ENCODE results near the gene EFNA2.

Gene EFNA2

DNA sequence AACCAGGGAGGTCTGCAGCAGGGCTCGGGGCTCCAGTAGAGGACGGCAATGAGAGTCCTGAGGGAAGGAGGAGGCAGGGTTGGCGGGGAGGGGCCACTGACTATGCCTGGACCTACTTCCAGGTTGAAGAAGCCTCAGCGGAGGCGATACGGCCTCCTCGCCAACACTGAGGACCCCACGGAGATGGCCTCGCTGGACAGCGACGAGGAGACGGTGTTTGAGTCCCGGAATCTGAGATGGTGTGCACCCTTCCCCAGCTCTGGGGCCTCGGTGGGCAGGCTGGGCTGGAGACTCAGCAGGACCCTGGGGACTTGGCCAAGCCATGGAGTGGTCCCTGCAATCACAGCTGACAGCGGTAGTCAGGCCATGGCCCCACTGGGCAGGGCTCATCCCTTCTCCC lies 8.6 kb upstream of the EFNA2 start:
- no peak for DNase-seq (ENCODE audit: low read depth)
- no peak overlapping the region for H3K4me3 ChIP-seq (ENCODE audit: control insufficient read depth, low read depth, low read length)
- TF ChIP-seq, protein P1, sequence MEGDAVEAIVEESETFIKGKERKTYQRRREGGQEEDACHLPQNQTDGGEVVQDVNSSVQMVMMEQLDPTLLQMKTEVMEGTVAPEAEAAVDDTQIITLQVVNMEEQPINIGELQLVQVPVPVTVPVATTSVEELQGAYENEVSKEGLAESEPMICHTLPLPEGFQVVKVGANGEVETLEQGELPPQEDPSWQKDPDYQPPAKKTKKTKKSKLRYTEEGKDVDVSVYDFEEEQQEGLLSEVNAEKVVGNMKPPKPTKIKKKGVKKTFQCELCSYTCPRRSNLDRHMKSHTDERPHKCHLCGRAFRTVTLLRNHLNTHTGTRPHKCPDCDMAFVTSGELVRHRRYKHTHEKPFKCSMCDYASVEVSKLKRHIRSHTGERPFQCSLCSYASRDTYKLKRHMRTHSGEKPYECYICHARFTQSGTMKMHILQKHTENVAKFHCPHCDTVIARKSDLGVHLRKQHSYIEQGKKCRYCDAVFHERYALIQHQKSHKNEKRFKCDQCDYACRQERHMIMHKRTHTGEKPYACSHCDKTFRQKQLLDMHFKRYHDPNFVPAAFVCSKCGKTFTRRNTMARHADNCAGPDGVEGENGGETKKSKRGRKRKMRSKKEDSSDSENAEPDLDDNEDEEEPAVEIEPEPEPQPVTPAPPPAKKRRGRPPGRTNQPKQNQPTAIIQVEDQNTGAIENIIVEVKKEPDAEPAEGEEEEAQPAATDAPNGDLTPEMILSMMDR (IDR thresholded peaks at IDR 0.05; ENCODE audit: control insufficient read depth, insufficient read depth, low read depth, low read length, missing control alignments): no peak

GRCh38 chr19:1278074-1278473 lies 7.6 kb upstream of the EFNA2 start:
- no peak overlapping the region for H3K4me3 ChIP-seq (ENCODE audit: control insufficient read depth, low read depth, low read length)
- TF ChIP-seq, protein P1 (IDR thresholded peaks at IDR 0.05; ENCODE audit: control insufficient read depth, insufficient read depth, low read depth, low read length, missing control alignments): no peak
- DNase-seq (ENCODE audit: low read depth): no peak

GRCh38 chr19:1278713-1279660 lies 6.7 kb upstream of the EFNA2 start:
- H3K4me3 ChIP-seq (ENCODE audit: control insufficient read depth, low read depth, low read length): no peak overlapping the region
- DNase-seq (ENCODE audit: low read depth): no peak
- TF ChIP-seq, protein P1 (IDR thresholded peaks at IDR 0.05; ENCODE audit: control insufficient read depth, insufficient read depth, low read depth, low read length, missing control alignments): peak; percentile 1

DNA sequence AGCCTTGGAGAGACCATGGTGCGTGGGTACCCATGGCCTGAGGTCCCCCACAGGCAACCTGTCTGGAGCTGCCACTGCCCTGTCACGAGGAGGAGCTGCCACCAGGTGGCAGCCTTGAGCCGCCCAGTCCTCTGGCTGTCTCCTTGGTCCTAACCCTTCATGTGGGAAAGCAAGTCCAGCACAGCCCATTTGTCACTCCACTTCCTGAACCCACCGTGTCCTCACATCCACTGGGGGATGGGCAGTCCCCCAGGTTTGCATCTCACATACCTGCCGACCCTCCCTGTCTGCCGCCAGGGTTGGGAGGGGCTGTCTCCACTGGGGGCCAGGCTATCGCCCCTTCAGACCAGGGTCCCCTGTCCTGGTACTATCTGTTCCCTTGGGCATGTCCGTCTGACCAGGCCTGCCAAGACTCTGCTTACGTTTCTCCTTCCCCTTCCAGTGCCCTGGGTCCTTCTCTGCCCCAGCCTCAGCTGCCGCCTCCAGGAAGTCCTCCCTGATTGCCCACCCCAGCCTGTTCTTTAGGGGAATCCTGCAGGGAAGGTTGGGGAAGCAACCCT lies 5.8 kb upstream of the EFNA2 start:
- TF ChIP-seq, protein P1 (IDR thresholded peaks at IDR 0.05; ENCODE audit: control insufficient read depth, insufficient read depth, low read depth, low read length, missing control alignments): peak; percentile 96
- no peak for DNase-seq (ENCODE audit: low read depth)
- H3K4me3 ChIP-seq (ENCODE audit: control insufficient read depth, low read depth, low read length): no peak overlapping the region

DNA sequence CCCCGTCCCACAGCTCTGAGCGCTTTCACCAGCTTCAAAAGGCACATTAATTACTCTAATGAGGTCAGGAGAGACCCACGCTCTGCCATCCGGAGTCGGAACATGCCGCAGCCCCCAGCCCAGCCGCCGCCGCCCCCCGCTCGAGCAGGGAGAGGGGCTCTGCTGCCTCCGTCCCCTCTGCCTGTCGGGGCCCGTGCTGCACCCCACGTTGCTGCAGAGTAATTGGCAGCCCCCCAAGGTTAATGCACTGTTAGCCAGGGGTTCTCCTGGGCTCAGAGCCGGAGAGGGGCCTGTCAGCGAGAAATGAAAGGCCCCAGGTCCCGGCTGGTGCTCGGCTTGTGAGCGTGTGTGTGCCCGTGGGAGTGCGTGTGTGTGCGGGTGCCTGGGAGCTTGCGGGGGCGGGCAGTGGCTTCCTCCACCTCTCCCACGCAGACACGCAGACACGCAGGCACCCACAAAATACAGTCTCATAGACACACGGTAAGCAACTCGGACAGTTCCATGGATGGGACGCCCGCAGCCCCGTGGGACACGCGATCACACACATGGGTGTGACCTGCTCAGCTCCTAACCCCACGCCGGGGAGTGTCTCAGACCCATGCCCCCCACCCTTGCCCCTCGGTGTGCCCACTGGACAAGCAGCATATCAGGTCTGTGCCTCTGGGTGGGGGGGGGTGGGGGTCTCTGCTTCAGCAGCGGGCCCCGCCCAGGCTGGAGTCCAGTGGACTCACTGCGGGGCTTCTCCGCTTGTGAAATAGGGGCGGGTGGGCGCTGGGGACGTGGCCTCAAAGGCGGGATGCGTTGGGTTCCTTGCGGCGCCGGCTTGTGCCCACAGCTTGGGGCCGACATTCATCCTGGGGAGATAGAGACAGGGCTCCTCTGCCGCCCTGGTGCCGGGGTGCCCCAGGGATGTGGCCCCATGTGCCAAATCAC lies 4.8 kb upstream of the EFNA2 start:
- no peak for DNase-seq (ENCODE audit: low read depth)
- TF ChIP-seq, protein P1 (IDR thresholded peaks at IDR 0.05; ENCODE audit: control insufficient read depth, insufficient read depth, low read depth, low read length, missing control alignments): no peak
- no peak overlapping the region for H3K4me3 ChIP-seq (ENCODE audit: control insufficient read depth, low read depth, low read length)

GRCh38 chr19:1281569-1282287 lies 3.9 kb upstream of the EFNA2 start:
- H3K4me3 ChIP-seq (ENCODE audit: control insufficient read depth, low read depth, low read length): no peak overlapping the region
- TF ChIP-seq, protein P1 (IDR thresholded peaks at IDR 0.05; ENCODE audit: control insufficient read depth, insufficient read depth, low read depth, low read length, missing control alignments): no peak
- DNase-seq (ENCODE audit: low read depth): no peak

Measured in AG09309 (cell line).